HG02623 (cell line): ENCODE data around the gene DCLK2.
"Not testable (repeated sequence)": the region's sequence is repeated elsewhere in the genome, so short reads cannot be mapped to it uniquely, and the experiment has no call there.

Source experiments
- ATAC-seq: cut with Tn5 transposase; IDR thresholded peaks from one replicate; pipeline ENCODE4 v1.9.1; 2021; ENCODE audit warnings: moderate library complexity; ENCODE audit not compliant: unreplicated experiment

DCLK2 gene

GRCh38 chr4:150197256-150197655 is 119.0 kb downstream of the DCLK2 start:
- not testable (repeated sequence) for ATAC-seq

GRCh38 chr4:150199056-150199455 is 120.8 kb downstream of the DCLK2 start:
- ATAC-seq, result no peak

- no peak for ATAC-seq
Observed at GRCh38 chr4:150205016-150205415, 126.8 kb downstream of the DCLK2 start.

- no peak for ATAC-seq
Observed at GRCh38 chr4:150206265-150206664, 128.0 kb downstream of the DCLK2 start.

GRCh38 chr4:150206954-150207353 is 128.7 kb downstream of the DCLK2 start:
- no peak for ATAC-seq

DNA sequence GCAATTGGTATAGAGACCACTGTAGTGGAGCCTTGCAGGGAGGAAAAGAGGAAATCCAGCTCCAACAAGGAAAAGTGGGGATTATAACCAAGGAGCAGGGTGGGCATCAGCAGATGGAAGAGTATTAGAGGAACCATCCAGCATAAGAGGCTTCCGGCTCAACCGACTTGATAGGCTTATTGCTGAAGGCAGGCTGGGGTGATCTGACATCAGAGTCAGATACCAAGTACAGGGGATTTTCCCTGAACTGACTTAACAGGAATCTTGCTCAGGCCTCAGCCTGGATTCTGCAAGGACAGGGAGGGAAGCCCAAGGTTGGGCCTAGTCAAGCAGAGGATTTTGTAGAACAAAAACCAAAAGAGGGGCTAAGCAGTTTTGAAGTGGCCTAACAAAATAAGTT is 129.6 kb downstream of the DCLK2 start:
- ATAC-seq, result no peak

DNA sequence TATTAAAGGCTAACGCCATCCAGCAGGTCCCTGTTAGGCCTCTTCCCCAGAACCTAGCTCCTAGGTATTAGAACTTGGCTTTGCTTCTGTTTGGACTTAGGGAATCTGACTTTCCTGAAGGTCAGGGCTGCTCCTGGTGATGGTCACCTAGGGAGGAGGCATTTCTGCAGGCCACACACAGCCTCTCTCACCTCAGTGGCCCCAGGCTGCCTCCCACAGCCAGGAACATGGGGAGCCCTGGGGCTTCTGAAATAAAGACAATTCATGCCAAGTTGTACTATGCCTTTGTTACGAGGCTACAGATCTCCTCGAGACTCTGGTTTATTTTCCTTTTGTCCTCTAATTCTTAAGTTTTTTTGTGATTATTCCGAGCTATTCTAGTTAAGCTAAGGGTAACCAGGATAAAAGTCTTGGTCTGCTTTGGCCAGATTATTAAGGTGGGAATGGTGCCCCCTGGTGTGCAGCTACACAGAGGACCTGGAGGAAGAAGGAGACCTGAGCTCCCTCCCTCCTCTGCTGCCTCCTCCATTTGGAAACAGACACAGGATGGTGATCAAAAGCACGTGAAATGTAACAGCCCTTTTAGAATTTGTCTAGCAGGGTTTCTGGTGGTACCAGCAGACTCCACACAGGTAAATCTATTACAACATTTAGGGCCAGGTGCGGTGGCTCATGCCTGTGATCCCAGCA is 131.0 kb downstream of the DCLK2 start:
- ATAC-seq, result peak; percentile 54

DNA sequence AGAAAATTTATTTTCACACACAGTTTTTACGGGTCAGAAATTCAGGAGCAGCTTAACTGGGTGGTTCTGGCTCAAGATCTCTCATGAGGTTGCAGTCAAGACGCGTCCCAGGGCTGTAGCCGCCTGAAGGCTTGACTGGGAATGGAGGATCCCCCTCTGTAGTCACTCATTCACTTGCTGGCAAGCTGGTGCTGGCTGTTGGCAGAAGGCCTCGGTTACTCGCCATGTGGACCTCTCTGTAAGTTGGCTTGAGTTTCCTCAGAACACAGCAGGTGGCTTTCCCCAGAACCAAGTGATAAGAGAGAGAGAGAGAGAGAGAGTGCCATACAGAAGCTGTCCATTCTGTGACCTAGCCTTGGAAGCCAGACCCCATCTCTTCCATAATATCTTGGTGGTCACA is 132.8 kb downstream of the DCLK2 start:
- ATAC-seq, result no peak

- no peak for ATAC-seq
Observed at GRCh38 chr4:150211799-150212445, 133.7 kb downstream of the DCLK2 start.

DNA sequence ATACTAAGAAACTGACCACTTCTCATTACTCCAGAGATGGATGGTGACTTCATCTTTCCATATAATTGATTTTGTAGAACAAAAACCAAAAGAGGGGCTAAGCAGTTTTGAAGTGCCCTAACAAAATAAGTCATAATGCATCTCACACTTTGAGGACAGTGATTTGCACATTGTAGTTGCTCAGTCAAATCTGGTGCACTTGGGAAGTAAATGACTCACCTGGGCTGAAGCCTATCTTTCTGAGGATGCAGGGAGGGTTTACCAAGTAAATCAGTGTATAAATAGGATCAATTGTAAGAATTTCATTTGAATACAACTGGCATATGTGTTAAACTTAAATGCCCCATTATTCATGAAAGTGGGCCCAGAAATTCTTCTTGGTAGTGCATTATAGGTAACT is 134.2 kb downstream of the DCLK2 start:
- ATAC-seq, result no peak

DNA sequence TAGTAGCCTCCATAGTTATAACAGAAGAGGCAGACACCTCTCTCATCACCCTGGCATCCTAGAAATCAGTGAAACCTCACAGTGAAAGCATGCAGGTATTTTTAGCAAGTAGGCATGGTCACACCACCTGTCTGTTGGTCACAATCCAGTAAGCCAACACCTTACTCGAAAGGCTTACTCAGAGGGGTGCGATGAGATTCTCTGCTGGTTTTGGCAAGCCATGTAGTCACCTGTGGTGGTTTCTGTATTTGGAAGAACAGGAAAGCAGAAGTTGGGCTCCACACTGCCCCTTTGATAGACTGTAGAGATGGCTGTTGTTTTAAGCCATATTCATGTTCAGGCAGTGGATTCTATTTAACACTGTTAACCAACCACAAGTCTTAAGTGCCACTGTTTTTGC is 134.7 kb downstream of the DCLK2 start:
- no peak for ATAC-seq

- ATAC-seq, result no peak
Observed at GRCh38 chr4:150215601-150216000, 137.4 kb downstream of the DCLK2 start.

DNA sequence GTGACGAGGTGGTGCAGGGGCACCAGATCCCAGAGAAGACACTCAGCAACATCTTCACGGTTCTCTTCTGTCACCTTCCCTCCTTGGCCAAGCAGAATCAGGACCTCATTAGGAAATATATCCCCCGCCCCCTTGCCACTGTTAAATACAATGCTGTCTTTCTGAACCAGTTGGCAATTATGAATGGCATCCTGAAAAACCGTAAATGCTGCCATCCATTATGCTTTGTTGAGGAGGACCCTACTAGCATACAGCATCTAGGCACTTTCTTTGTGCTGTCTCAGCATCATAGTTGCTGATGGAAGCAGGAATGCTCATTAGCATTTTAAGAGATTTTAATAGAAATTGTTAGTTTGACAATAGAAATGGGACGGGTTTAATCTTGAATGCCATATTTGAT is 138.5 kb downstream of the DCLK2 start:
- ATAC-seq, result no peak

- ATAC-seq, result no peak
Observed at GRCh38 chr4:150217192-150217591, 138.9 kb downstream of the DCLK2 start.

- ATAC-seq, result no peak
Observed at GRCh38 chr4:150217808-150218207, 139.6 kb downstream of the DCLK2 start.

DNA sequence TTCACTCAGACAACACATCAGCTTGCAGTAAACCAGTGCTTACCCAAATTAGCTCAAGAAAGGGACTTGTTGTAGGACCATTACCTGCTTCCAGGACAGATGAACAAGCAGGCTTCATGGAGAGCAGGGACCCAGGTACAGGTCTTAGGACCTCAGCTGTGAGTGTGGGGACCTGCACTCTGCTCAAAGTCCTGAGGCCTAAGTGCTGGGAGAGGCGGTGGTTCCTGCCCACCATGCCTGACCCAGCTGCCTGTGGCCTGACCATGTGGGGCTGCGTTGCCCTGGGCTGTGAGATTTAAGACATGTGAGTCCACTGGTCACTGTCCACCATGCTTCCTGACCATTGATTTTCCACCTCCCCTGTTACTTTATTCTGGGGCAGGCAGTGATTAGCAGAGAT is 140.2 kb downstream of the DCLK2 start:
- no peak for ATAC-seq

DNA sequence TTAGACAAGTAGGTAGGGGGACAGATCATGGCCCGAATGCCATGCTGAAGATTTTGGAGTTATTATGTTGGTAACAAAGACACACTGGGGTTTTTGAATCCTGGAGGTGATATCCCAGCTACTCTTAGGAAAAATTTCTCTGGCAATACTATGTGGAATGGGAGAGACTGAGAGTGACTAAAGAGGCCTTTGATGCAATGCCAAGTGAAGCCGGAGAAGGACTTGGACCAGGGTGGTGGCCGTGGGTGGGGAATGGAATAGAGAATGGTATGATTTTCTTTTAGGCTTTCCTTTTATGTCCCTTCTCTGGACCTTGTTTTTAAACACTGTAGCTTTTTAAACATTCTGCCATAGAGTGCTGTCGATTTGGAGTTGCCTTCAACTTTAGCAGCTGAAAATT is 141.6 kb downstream of the DCLK2 start:
- no peak for ATAC-seq

DNA sequence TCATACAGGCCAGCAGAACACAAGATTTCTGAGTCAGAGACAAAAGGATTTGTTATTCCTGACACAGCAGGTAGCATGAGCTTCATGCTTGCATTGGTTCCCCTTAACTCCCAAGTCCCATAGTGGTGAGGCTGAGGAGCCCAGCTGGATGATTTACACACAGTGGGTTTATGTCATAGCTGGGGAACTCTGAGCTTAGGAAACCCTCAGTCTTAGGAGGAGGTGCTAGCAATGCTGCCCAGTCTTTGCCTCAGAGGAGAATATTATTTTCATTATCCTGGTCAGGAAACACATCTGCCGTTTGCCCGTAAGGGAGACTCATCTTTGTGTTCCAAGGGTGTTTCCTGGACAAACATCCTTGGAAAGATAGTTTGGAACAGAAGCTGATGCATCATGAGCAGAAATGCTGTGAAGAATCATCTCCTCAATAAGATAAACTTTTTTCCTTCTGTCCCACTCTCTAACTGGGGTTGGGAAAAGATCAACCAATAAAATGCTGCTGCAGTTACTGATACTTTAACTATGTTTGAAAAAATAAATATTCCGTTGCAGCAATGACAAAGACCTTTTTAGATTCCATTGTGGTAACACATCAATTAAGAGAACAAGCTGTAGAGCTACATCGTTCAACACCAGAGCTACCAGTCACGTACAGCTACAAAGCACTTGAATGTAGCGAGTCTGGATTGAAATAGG is 146.8 kb downstream of the DCLK2 start:
- ATAC-seq, result no peak

GRCh38 chr4:150229520-150229919 is 151.3 kb downstream of the DCLK2 start:
- no peak for ATAC-seq

DNA sequence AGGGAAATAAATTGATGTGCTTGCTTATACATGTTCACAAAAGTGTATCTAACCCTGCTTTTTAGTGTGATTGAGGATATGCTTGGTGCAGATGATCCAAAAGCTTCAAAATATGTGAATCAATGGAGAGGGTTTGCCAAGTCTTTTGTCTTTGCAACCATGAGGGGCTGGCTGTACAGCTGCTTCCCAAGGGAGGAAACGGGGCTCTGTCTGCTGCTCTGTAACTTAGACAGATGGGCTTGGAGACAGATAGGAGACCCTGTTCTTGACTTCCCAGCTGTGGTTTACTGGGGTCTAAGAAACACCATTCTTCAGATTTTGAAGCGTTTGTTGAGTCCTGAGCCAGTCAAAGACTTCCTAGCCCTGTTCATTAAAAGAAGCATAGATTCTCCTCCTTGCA is 152.3 kb downstream of the DCLK2 start:
- ATAC-seq, result no peak

- ATAC-seq, result no peak
Observed at GRCh38 chr4:150231107-150231770, 153.0 kb downstream of the DCLK2 start.

DNA sequence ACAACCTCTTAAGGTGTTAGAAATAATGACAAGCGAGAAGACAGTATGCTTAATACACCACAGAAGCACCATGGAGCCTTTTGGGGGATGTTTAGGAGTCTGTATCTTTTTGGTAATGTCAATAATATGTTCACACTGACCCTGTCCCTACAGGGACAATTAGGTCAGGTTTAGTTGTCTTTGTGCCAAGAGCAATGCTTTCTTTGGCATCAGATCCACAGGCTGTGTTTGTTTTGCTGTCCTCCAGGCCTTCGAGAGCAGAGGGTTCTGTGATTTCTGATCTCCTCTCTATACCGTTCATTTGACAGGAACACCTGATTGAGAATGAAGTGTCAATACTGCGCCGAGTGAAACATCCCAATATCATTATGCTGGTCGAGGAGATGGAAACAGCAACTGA is 153.8 kb downstream of the DCLK2 start:
- ATAC-seq, result no peak
